ENCODE data around the gene GPR27.
A peak's percentile ranks its signal among the peaks of the same experiment; 100 is the strongest.

The GPR27 gene, protein sequence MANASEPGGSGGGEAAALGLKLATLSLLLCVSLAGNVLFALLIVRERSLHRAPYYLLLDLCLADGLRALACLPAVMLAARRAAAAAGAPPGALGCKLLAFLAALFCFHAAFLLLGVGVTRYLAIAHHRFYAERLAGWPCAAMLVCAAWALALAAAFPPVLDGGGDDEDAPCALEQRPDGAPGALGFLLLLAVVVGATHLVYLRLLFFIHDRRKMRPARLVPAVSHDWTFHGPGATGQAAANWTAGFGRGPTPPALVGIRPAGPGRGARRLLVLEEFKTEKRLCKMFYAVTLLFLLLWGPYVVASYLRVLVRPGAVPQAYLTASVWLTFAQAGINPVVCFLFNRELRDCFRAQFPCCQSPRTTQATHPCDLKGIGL

DNA sequence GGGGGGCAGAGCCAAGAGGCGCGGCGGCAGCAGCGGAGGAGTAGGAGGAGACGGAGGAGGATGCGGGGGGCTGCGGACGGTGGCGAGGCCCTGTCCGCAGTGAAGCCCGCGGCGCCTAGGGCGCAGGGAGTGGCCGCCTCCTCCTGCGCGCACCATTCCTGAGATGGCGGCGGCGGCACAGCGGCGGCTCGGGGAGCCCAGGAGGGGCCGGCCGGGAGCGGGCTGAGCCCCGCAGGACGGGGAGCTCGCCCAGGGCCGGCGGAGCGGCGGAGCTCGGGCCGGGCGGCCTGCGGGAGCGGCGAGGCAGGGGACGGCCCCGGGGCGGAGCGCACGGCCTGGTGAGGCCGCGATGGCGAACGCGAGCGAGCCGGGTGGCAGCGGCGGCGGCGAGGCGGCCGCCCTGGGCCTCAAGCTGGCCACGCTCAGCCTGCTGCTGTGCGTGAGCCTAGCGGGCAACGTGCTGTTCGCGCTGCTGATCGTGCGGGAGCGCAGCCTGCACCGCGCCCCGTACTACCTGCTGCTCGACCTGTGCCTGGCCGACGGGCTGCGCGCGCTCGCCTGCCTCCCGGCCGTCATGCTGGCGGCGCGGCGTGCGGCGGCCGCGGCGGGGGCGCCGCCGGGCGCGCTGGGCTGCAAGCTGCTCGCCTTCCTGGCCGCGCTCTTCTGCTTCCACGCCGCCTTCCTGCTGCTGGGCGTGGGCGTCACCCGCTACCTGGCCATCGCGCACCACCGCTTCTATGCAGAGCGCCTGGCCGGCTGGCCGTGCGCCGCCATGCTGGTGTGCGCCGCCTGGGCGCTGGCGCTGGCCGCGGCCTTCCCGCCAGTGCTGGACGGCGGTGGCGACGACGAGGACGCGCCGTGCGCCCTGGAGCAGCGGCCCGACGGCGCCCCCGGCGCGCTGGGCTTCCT is at the start of gene GPR27:
GPR27 (plus strand) TSS at position 155 of the 909 bp plus-strand sequence; CDS start at position 350, 195 bp downstream.
- POLR2A ChIA-PET: interaction anchor here (1.1 kb wide), 1 partner anchor 9 kb away, joined by 3 read pairs; no protein-coding TSS in a partner anchor
- CTCF ChIA-PET: no interaction called here
- TF ChIP-seq LEF1 (IDR thresholded peaks at IDR 0.05; ENCODE audit: borderline replicate concordance) (no peak), L3MBTL2 (conservative IDR thresholded peaks at IDR 0.05) (no peak), FOXM1 (IDR thresholded peaks at IDR 0.05; ENCODE audit: borderline replicate concordance) (no peak), TARDBP (IDR thresholded peaks at IDR 0.05) (no peak), NFRKB (IDR thresholded peaks at IDR 0.05) (no peak), CTBP1 (IDR thresholded peaks at IDR 0.05; ENCODE audit: borderline replicate concordance) (no peak), SP1 (IDR thresholded peaks at IDR 0.05) (no peak), ARNT (IDR thresholded peaks at IDR 0.05) (no peak)
- peak; percentile 59 for DNase-seq (ENCODE audit: extremely low spot score)

DNA sequence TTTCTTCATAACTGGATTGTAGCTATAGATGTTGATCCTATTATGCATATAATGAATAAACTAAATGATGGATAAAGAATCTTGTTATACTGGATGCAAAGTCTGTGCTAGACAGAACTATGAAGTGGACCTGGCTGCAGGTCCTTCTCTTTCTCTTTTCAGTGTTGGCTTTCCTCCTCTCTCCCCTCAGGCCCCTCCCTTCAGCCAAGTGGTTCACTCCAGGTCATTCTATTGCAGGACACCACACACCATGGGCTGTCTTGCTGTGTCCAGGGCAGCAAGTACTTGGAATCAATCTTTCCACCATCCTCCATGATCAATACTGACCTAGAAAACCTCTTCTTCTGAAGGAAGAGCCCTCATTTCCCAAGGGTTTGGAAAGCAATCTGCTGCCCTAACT is 48.7 kb upstream of the GPR27 start:
- POLR2A ChIA-PET: no interaction called here
- no peak for DNase-seq (ENCODE audit: extremely low spot score)
- no peak for TF ChIP-seq PKNOX1 (IDR thresholded peaks at IDR 0.05)
- TF ChIP-seq LEF1 (IDR thresholded peaks at IDR 0.05; ENCODE audit: borderline replicate concordance): no peak
- TF ChIP-seq BHLHE40 (IDR thresholded peaks at IDR 0.05; ENCODE audit: borderline replicate concordance): no peak
- no peak for TF ChIP-seq FOXM1 (IDR thresholded peaks at IDR 0.05; ENCODE audit: borderline replicate concordance)
- TF ChIP-seq CTBP1 (IDR thresholded peaks at IDR 0.05; ENCODE audit: borderline replicate concordance): no peak
- CTCF ChIA-PET: no interaction called here

- CTCF ChIA-PET: no interaction called here
- POLR2A ChIA-PET: no interaction called here
- no peak for DNase-seq (ENCODE audit: extremely low spot score)
- TF ChIP-seq CTBP1 (IDR thresholded peaks at IDR 0.05; ENCODE audit: borderline replicate concordance): no peak
- TF ChIP-seq FOXM1 (IDR thresholded peaks at IDR 0.05; ENCODE audit: borderline replicate concordance): no peak
- TF ChIP-seq NFRKB (IDR thresholded peaks at IDR 0.05): no peak
- TF ChIP-seq SP1 (IDR thresholded peaks at IDR 0.05): no peak
- no peak for TF ChIP-seq TARDBP (IDR thresholded peaks at IDR 0.05)
These were observed 48.0 kb upstream of the GPR27 start for GRCh38 chr3:71705681-71706080.

DNA sequence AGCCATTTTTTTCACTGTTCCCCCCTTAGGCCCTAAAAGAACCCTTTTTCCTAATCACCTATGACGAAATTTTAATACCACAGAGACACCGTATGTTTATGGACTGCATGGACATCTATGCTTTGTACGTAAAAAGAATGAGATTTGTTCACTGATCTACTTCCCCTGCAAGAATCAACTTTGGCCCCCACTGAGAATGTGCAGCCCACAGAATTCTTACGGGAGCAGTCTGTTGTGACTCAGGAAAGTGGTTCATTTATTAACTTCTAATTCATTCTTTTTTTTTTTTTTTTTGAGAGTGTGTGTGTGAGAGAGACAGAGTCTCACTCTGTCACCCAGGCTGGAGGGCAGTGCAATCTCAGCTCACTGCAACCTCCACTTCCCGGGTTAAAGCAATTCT is 46.1 kb upstream of the GPR27 start:
- TF ChIP-seq FOXM1 (IDR thresholded peaks at IDR 0.05; ENCODE audit: borderline replicate concordance): no peak
- POLR2A ChIA-PET: no interaction called here
- DNase-seq (ENCODE audit: extremely low spot score): no peak
- CTCF ChIA-PET: no interaction called here

DNA sequence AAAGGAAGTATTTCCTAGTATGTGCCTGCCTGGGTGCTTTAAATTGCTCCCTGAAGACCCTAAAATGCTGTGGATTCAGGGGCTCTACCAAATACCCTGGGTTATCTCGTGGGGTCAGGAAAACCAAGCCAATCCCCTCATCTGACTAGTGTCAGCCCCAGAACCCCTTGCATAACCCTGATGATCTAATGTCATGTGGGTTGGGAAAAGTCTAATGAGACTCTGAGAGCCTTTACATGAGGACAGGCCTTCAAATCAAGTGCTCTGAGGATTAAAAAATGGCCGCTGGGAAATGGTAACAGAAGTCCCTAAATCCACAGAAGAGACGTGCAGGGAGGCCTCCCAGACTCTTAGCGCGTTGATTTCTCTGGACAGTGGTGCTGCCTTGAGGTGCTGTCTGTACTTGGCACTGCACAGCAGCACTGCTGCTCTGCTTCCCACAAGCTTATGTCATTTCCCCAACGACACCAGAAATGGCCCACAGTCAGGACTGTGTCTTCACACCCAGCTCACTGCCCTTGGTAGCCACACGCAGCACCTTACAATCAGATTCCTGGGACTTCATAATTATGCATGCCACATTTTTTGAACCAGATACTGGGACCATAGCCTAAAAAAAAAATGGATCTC is 45.1 kb upstream of the GPR27 start:
- ChIA-PET CTCF (no interaction called here), POLR2A (no interaction called here)
- TF ChIP-seq ARNT (IDR thresholded peaks at IDR 0.05): no peak
- TF ChIP-seq FOXM1 (IDR thresholded peaks at IDR 0.05; ENCODE audit: borderline replicate concordance): no peak
- TF ChIP-seq LEF1 (IDR thresholded peaks at IDR 0.05; ENCODE audit: borderline replicate concordance): no peak
- no peak for TF ChIP-seq L3MBTL2 (conservative IDR thresholded peaks at IDR 0.05)
- no peak for TF ChIP-seq FOXA1 (IDR thresholded peaks at IDR 0.05)
- TF ChIP-seq SUZ12 (IDR thresholded peaks at IDR 0.05): no peak
- TF ChIP-seq PKNOX1 (IDR thresholded peaks at IDR 0.05): no peak
- no peak for TF ChIP-seq ELF4 (IDR thresholded peaks at IDR 0.05)
- TF ChIP-seq SP1 (IDR thresholded peaks at IDR 0.05): no peak
- TF ChIP-seq CTBP1 (IDR thresholded peaks at IDR 0.05; ENCODE audit: borderline replicate concordance): no peak
- no peak for TF ChIP-seq TARDBP (IDR thresholded peaks at IDR 0.05)
- TF ChIP-seq FOXK2 (IDR thresholded peaks at IDR 0.05): no peak
- TF ChIP-seq ZNF384 (IDR thresholded peaks at IDR 0.05): no peak
- TF ChIP-seq HDGF (IDR thresholded peaks at IDR 0.05; ENCODE audit: borderline replicate concordance): no peak
- no peak for TF ChIP-seq NFRKB (IDR thresholded peaks at IDR 0.05)
- TF ChIP-seq BHLHE40 (IDR thresholded peaks at IDR 0.05; ENCODE audit: borderline replicate concordance): no peak
- DNase-seq (ENCODE audit: extremely low spot score): no peak

DNA sequence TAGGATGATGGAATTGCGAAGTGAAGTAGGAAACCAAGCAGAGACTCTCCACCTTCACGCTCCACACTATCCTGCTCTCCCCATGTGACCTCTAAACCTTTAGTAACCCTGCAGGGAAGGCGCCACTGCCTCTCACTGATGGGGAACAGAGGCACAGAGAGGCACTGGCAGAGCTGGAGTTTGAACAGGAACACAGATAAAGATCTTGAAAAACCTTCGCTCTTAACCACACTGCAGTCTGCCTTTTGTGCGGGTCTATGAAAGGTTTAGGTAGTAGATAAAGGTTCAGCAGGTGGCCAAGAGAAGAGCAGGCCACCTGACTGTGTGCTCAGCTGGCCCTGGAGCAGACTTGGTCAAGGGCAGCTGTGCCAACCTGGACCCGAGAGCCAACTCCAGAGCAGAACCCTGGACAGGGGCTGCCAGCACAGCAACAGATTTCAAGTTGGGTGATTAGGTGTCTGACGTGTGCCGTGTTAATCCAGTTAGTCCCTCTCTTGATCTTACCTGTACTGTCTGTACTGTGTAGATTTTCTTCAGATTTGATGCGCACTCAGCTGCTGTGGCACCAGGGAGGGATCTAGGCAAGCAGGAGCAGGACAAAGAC is 43.6 kb upstream of the GPR27 start:
- POLR2A ChIA-PET: no interaction called here
- CTCF ChIA-PET: no interaction called here
- TF ChIP-seq FOXA1 (IDR thresholded peaks at IDR 0.05) (no peak), L3MBTL2 (conservative IDR thresholded peaks at IDR 0.05) (no peak), HDGF (IDR thresholded peaks at IDR 0.05; ENCODE audit: borderline replicate concordance) (no peak), SP1 (IDR thresholded peaks at IDR 0.05) (no peak), FOXM1 (IDR thresholded peaks at IDR 0.05; ENCODE audit: borderline replicate concordance) (no peak), NFRKB (IDR thresholded peaks at IDR 0.05) (no peak), LEF1 (IDR thresholded peaks at IDR 0.05; ENCODE audit: borderline replicate concordance) (no peak)
- no peak for DNase-seq (ENCODE audit: extremely low spot score)

Measured in HEK293T (cell line).